ENCODE data around the gene USP54.

- TF ChIP-seq EZH2 (IDR thresholded peaks at IDR 0.05; ENCODE audit: low read depth, unreplicated experiment) (no peak), REST (IDR thresholded peaks at IDR 0.05; ENCODE audit: unreplicated experiment) (no peak), CREB1 (CRISPR knock-in tag; IDR thresholded peaks at IDR 0.05; ENCODE audit: low read depth) (no peak), CTCF (conservative IDR thresholded peaks at IDR 0.05; ENCODE audit: low read depth in 2 of 2) (no peak), POLR2AphosphoS5 (IDR thresholded peaks at IDR 0.05; ENCODE audit: low read depth) (no peak), EZH2phosphoT487 (IDR thresholded peaks at IDR 0.05; ENCODE audit: unreplicated experiment) (no peak), JUNB (IDR thresholded peaks at IDR 0.05; ENCODE audit: unreplicated experiment) (no peak), ETS1 (IDR thresholded peaks at IDR 0.05) (no peak), ZNF331 (CRISPR knock-in tag; IDR thresholded peaks at IDR 0.05; ENCODE audit: low read depth) (no peak), STAT1 (IDR thresholded peaks at IDR 0.05; ENCODE audit: unreplicated experiment) (no peak), NANOG (IDR thresholded peaks at IDR 0.05; ENCODE audit: borderline replicate concordance) (no peak), ZNF462 (CRISPR knock-in tag; IDR thresholded peaks at IDR 0.05) (no peak), ZNF114 (CRISPR knock-in tag; IDR thresholded peaks at IDR 0.05) (no peak)
Measured at GRCh38 chr10:73601486-73601921, 10.4 kb upstream of the USP54 start.

Measured in GM23338 (cell line).